ENCODE measurements around the gene ZGPAT. TPM values are rescaled to one million over a fixed set of nuclear protein-coding genes. Genes with fewer than 3 reads are reported as not detected.

Gene ZGPAT
- total RNA-seq, 4 donors from 2014 or later = 21.7 to 25.8 (median 23.3) TPM

GRCh38 chr20:63706027-63706695, 1.7 kb upstream of the ZGPAT start:
- Histone ChIP-seq H3K9me3 (no peaks in the 10 kb centered on the region), H3K27ac (peak overlapping the region; percentile 94), H3K27me3 (no peaks in the 10 kb centered on the region), H3K4me1 (peaks cover 26% of the 10 kb centered on the region), H3K4me3 (peak overlapping the region; percentile 94), H3K36me3 (peaks cover 47% of the 10 kb centered on the region)
- 64% methylated on average over 12 of the region's 12 CpGs for WGBS
- peak; percentile 61 to 65 for DNase-seq (ENCODE audit: low spot score in 2 of 2)
- TF ChIP-seq POLR2A (IDR thresholded peaks at IDR 0.05) (no peak), EP300 (IDR thresholded peaks at IDR 0.05) (no peak), POLR2AphosphoS5 (IDR thresholded peaks at IDR 0.05) (no peak)

GRCh38 chr20:63706852-63707557, 834 bp upstream of the ZGPAT start:
- Histone ChIP-seq H3K9me3 (no peaks in the 10 kb centered on the region), H3K4me3 (peak overlapping the region; percentile 94), H3K27ac (peak overlapping the region; percentile 94), H3K36me3 (peaks cover 56% of the 10 kb centered on the region), H3K27me3 (no peaks in the 10 kb centered on the region), H3K4me1 (peaks cover 26% of the 10 kb centered on the region)
- peak; percentile 80 to 81 for DNase-seq (ENCODE audit: low spot score in 2 of 2)
- TF ChIP-seq POLR2A (IDR thresholded peaks at IDR 0.05) = no peak
- TF ChIP-seq EP300 (IDR thresholded peaks at IDR 0.05) = no peak
- TF ChIP-seq, protein P1, sequence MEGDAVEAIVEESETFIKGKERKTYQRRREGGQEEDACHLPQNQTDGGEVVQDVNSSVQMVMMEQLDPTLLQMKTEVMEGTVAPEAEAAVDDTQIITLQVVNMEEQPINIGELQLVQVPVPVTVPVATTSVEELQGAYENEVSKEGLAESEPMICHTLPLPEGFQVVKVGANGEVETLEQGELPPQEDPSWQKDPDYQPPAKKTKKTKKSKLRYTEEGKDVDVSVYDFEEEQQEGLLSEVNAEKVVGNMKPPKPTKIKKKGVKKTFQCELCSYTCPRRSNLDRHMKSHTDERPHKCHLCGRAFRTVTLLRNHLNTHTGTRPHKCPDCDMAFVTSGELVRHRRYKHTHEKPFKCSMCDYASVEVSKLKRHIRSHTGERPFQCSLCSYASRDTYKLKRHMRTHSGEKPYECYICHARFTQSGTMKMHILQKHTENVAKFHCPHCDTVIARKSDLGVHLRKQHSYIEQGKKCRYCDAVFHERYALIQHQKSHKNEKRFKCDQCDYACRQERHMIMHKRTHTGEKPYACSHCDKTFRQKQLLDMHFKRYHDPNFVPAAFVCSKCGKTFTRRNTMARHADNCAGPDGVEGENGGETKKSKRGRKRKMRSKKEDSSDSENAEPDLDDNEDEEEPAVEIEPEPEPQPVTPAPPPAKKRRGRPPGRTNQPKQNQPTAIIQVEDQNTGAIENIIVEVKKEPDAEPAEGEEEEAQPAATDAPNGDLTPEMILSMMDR (IDR thresholded peaks at IDR 0.05) = peak in 1 of 2 donors; percentile 34
- no peak for TF ChIP-seq POLR2AphosphoS5 (IDR thresholded peaks at IDR 0.05)
- 5% methylated on average over 29 of the region's 56 CpGs for WGBS

- DNase-seq (ENCODE audit: low spot score in 2 of 2) = peak; percentile 67 to 79
- Histone ChIP-seq H3K36me3 (peaks cover 60% of the 10 kb centered on the region), H3K27me3 (no peaks in the 10 kb centered on the region), H3K4me1 (peaks cover 26% of the 10 kb centered on the region), H3K9me3 (no peaks in the 10 kb centered on the region), H3K4me3 (peak overlapping the region; percentile 94), H3K27ac (peak overlapping the region; percentile 94)
- 55% methylated on average over 25 of the region's 67 CpGs for WGBS
- TF ChIP-seq POLR2AphosphoS5 (IDR thresholded peaks at IDR 0.05) (no peak), POLR2A (IDR thresholded peaks at IDR 0.05) (no peak), EP300 (IDR thresholded peaks at IDR 0.05) (no peak)
- TF ChIP-seq, protein P1 (IDR thresholded peaks at IDR 0.05) = no peak
Observed at GRCh38 chr20:63708301-63709148, 686 bp downstream of the ZGPAT start.

GRCh38 chr20:63709149-63709527, 1.3 kb downstream of the ZGPAT start:
- H3K4me3 ChIP-seq = peak overlapping the region; percentile 94
- H3K27ac ChIP-seq = no peak overlapping the region
- DNase-seq (ENCODE audit: low spot score in 2 of 2) = peak; percentile 61 to 73
- no peaks in the 10 kb centered on the region for H3K9me3 ChIP-seq
- peaks cover 26% of the 10 kb centered on the region for H3K4me1 ChIP-seq
- TF ChIP-seq POLR2A (IDR thresholded peaks at IDR 0.05) (no peak), POLR2AphosphoS5 (IDR thresholded peaks at IDR 0.05) (no peak), EP300 (IDR thresholded peaks at IDR 0.05) (no peak)
- TF ChIP-seq, protein P1 (IDR thresholded peaks at IDR 0.05) = no peak
- peaks cover 56% of the 10 kb centered on the region for H3K36me3 ChIP-seq
- 94% methylated on average over 17 of the region's 17 CpGs for WGBS
- H3K27me3 ChIP-seq = no peaks in the 10 kb centered on the region

- H3K27me3 ChIP-seq = no peaks in the 10 kb centered on the region
- TF ChIP-seq POLR2A (IDR thresholded peaks at IDR 0.05) = no peak
- no peak for TF ChIP-seq EP300 (IDR thresholded peaks at IDR 0.05)
- TF ChIP-seq, protein P1 (IDR thresholded peaks at IDR 0.05) = no peak
- TF ChIP-seq POLR2AphosphoS5 (IDR thresholded peaks at IDR 0.05) = no peak
- H3K27ac ChIP-seq = no peak overlapping the region
- H3K4me3 ChIP-seq = no peak overlapping the region
- WGBS = 81% methylated on average over 12 of the region's 12 CpGs
- H3K9me3 ChIP-seq = peaks cover 9% of the 10 kb centered on the region
- H3K4me1 ChIP-seq = peaks cover 23% of the 10 kb centered on the region
- peaks cover 51% of the 10 kb centered on the region for H3K36me3 ChIP-seq
- peak; percentile 47 to 51 for DNase-seq (ENCODE audit: low spot score in 2 of 2)
Observed at GRCh38 chr20:63711085-63711645, 3.3 kb downstream of the ZGPAT start.
